Fibroblast of lung (primary cell): ENCODE results near the gene UBQLNL. TPM values are rescaled to one million over a fixed set of nuclear protein-coding genes. Genes with fewer than 3 reads are reported as not detected.

ENCODE experiments used
- DNase-seq, 2 donors: peaks; one replicate each; pipeline versions ENCODE4 v3.0.0 to v3.0.0-alpha.2; 2010; ENCODE audit warnings: low read depth in 2 of 2
- H2AFZ ChIP-seq: 2 replicates; pipeline ENCODE4 v1.5.1; 2012; ENCODE audit warnings: low read length, control low read depth, inconsistent platforms
- H3K27ac ChIP-seq: 2 replicates; pipeline ENCODE4 v1.5.1; 2011; ENCODE audit warnings: low read length, control low read depth; ENCODE audit not compliant: insufficient read depth
- H3K27me3 ChIP-seq: 2 replicates; pipeline ENCODE4 v1.5.1; 2011; ENCODE audit warnings: mild to moderate bottlenecking, low read length; ENCODE audit not compliant: control insufficient read depth, insufficient read depth
- H3K36me3 ChIP-seq: 2 replicates; pipeline ENCODE4 v1.5.1; 2011; ENCODE audit warnings: low read length; ENCODE audit not compliant: control insufficient read depth, insufficient read depth
- H3K4me1 ChIP-seq: 2 replicates; pipeline ENCODE4 v1.5.1; 2011; ENCODE audit warnings: low read length; ENCODE audit not compliant: control insufficient read depth, insufficient read depth; ENCODE audit errors: extremely low read depth
- H3K4me2 ChIP-seq: 2 replicates; pipeline ENCODE4 v1.5.1; 2011; ENCODE audit warnings: low read length, control low read depth; ENCODE audit not compliant: insufficient read depth; ENCODE audit errors: extremely low read depth
- H3K4me3 ChIP-seq, 4 experiments: fragments of 200-600 bp in 1 of 4; sonication (generic) in 1 of 4; replicated peaks in 1 of 4; 2 replicates each; pipeline ENCODE4 v1.5.1; 2011 to 2016; ENCODE audit warnings: low read length in 4 of 4, low read depth in 3 of 4, mild to moderate bottlenecking in 3 of 4, control low read depth in 2 of 4, inconsistent platforms in 1 of 4, mixed read lengths in 1 of 4; ENCODE audit not compliant: insufficient read depth in 1 of 4; ENCODE audit errors: control extremely low read depth in 1 of 4
- H3K79me2 ChIP-seq: 2 replicates; pipeline ENCODE4 v1.5.1; 2012; ENCODE audit warnings: mild to moderate bottlenecking, low read length, inconsistent platforms; ENCODE audit not compliant: control insufficient read depth, insufficient read depth
- H3K9ac ChIP-seq: 2 replicates; pipeline ENCODE4 v1.5.1; 2011; ENCODE audit warnings: mild to moderate bottlenecking, low read length, control low read depth; ENCODE audit not compliant: insufficient read depth
- H3K9me3 ChIP-seq: 2 replicates; pipeline ENCODE4 v1.5.1; 2012; ENCODE audit warnings: low read depth, low read length; ENCODE audit not compliant: control insufficient read depth, insufficient read depth
- H4K20me1 ChIP-seq: 2 replicates; pipeline ENCODE4 v1.5.1; 2011; ENCODE audit warnings: low read length; ENCODE audit not compliant: control insufficient read depth, insufficient read depth; ENCODE audit errors: extremely low read depth
- CTCF ChIP-seq, 2 donors: IDR thresholded peaks in 1 of 2; conservative IDR thresholded peaks in 1 of 2; 1 replicate in 1 of 2; 2 replicates in 1 of 2; pipeline ENCODE4 v1.5.1; 2011 to 2012; ENCODE audit warnings: low read length in 2 of 2, control low read depth in 1 of 2, inconsistent platforms in 1 of 2, low read depth in 1 of 2, mild to moderate bottlenecking in 1 of 2
- EZH2 ChIP-seq: IDR thresholded peaks from 2 replicates; pipeline ENCODE4 v1.5.1; 2012; ENCODE audit warnings: low read length, control low read depth, mild to moderate bottlenecking; ENCODE audit errors: missing control alignments
- polyA minus RNA-seq: library from RNA; depleted of rRNA, polyadenylated mRNA; stranded (reverse); fragments of >200 nt; gene quantifications from 2 replicates; pipeline ENCODE4 v1.2.3, GENCODE V29; 2011; ENCODE audit warnings: low replicate concordance
- polyA plus RNA-seq, 2 donors: library from polyadenylated mRNA; depleted of rRNA in 1 of 2; stranded (reverse) in 1 of 2; unstranded in 1 of 2; fragments of >200 nt; gene quantifications; 2 replicates each; pipeline ENCODE4 v1.2.1, GENCODE V29; 2011 to 2012; ENCODE audit warnings: missing spikeins in 1 of 2
- total RNA-seq: library from RNA; depleted of rRNA; stranded (reverse); fragments of >200 nt; gene quantifications from 2 replicates; pipeline ENCODE4 v1.2.1, GENCODE V29; 2014

UBQLNL gene
- total RNA-seq (under 0.01 and 0.17 TPM in 2 replicates), polyA plus RNA-seq (0.09 and 0.10 TPM in 2 replicates), polyA minus RNA-seq (not detected in 2 replicates)
- polyA plus RNA-seq (2012) = 0.05 and 0.22 TPM in 2 replicates

DNA sequence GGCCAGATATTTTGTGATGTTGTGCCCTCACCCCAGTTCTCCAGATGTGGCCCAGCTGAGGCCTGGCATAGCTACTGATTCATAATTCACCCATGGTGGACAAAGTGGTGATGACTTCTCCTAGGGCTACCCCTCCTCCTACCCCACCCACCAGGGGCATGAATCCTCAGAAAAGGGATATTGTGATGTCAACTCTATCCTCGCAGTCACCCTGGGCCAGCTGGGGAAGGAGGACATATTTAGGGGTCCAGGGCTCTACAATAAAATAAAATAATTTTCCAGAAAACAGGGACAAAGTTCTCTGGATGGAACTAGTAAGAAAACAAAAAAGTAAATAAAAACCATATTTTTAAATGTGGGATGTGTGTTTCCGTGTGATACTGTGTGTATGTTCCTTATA lies at the start of gene UBQLNL:
TSS of gene UBQLNL (minus strand) at position 101 of the 400 bp plus-strand sequence. CDS start 258 bp downstream, outside the sequence.
- Histone ChIP-seq H3K36me3 (no peaks in the 10 kb centered on the region), H4K20me1 (no peaks in the 10 kb centered on the region), H2AFZ (no peak within 1 kb of the TSS), H3K79me2 (no peaks in the 10 kb centered on the region), H3K4me3 (no peak within 1 kb of the TSS), H3K4me1 (no peaks in the 10 kb centered on the region), H3K9me3 (no peaks in the 10 kb centered on the region), H3K27ac (no peak within 1 kb of the TSS), H3K27me3 (no peaks in the 10 kb centered on the region), H3K9ac (no peak within 1 kb of the TSS), H3K4me2 (no peak within 1 kb of the TSS)
- no peak for DNase-seq
- no peak for TF ChIP-seq EZH2

DNA sequence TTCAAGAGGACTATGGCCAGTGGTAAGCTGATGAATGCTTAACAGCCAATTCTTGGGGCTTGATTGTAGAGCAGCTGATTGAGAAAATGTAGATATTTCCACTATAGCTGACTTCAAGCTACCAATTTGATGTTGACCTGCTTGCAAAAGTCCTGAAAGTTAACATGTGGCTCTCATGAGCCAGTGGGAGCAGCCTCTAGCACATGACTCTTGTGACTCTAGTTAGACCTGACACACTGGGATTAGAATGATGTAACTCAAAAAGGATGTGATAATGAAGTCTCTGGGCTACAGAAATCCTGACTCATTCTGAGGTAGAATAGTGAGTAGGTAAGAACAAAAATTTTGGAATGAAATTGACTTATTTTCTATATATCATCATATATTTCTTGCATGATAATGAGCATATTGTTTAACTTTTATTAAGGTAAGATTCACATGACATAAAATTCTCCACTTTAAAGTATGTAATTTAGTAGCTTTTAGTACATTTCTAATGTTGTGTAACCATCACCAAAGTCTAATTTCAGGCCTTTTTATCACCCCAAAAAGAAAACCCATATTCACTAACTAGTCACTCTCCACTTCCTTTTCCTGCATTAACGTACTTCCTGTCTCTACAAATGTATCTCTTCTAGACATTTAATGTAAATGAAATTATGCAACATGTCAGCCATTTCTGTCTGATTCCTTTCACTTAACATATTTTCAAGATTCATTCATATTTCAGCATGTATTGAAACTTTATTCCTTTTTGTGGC lies 47.9 kb upstream of the UBQLNL start:
- no peak for TF ChIP-seq EZH2
- no peak for TF ChIP-seq CTCF (conservative IDR thresholded peaks at IDR 0.05 in 1 of 2, IDR thresholded peaks at IDR 0.05 in 1 of 2; ENCODE audit: low read depth in 1 of 2, low read length in 2 of 2)
- Histone ChIP-seq H3K36me3 (no peaks in the 10 kb centered on the region), H3K79me2 (no peaks in the 10 kb centered on the region), H2AFZ (no peak overlapping the region), H3K4me2 (no peak overlapping the region), H3K27ac (no peak overlapping the region), H4K20me1 (no peaks in the 10 kb centered on the region), H3K27me3 (no peaks in the 10 kb centered on the region), H3K4me3 (no peak overlapping the region), H3K9ac (no peak overlapping the region), H3K9me3 (no peaks in the 10 kb centered on the region), H3K4me1 (no peaks in the 10 kb centered on the region)
- DNase-seq = peak in 1 of 2 donors; percentile 53

GRCh38 chr11:5557751-5558150 lies 41.3 kb upstream of the UBQLNL start:
- Histone ChIP-seq H3K36me3 (no peaks in the 10 kb centered on the region), H3K4me1 (no peaks in the 10 kb centered on the region), H4K20me1 (no peaks in the 10 kb centered on the region), H3K9ac (no peak overlapping the region), H2AFZ (no peak overlapping the region), H3K4me3 (no peak overlapping the region), H3K79me2 (no peaks in the 10 kb centered on the region), H3K27ac (no peak overlapping the region), H3K27me3 (no peaks in the 10 kb centered on the region), H3K4me2 (no peak overlapping the region), H3K9me3 (no peaks in the 10 kb centered on the region)
- TF ChIP-seq EZH2 = no peak
- no peak for TF ChIP-seq CTCF (conservative IDR thresholded peaks at IDR 0.05 in 1 of 2, IDR thresholded peaks at IDR 0.05 in 1 of 2; ENCODE audit: low read depth in 1 of 2, low read length in 2 of 2)
- DNase-seq = no peak
